ENCODE results near the gene MSMP.

MSMP gene

GRCh38 chr9:35771075-35771433 lies 17.0 kb upstream of the MSMP start:
- no peak for DNase-seq

GRCh38 chr9:35769763-35770162 lies 15.7 kb upstream of the MSMP start:
- DNase-seq = no peak

- DNase-seq = no peak
Observed at GRCh38 chr9:35767458-35767857, 13.4 kb upstream of the MSMP start.

GRCh38 chr9:35766997-35767396 lies 12.9 kb upstream of the MSMP start:
- DNase-seq = no peak

GRCh38 chr9:35763803-35764202 lies 9.7 kb upstream of the MSMP start:
- no peak for DNase-seq

- DNase-seq = no peak
Observed at GRCh38 chr9:35763181-35763580, 9.1 kb upstream of the MSMP start.

- DNase-seq = no peak
Observed at GRCh38 chr9:35760651-35761050, 6.6 kb upstream of the MSMP start.

GRCh38 chr9:35759795-35760194 lies 5.7 kb upstream of the MSMP start:
- no peak for DNase-seq

GRCh38 chr9:35758475-35759050 lies 4.5 kb upstream of the MSMP start:
- no peak for DNase-seq

GRCh38 chr9:35757892-35758275 lies 3.8 kb upstream of the MSMP start:
- no peak for DNase-seq

GRCh38 chr9:35757226-35757891 lies 3.3 kb upstream of the MSMP start:
- DNase-seq = no peak

GRCh38 chr9:35756275-35757225 lies 2.5 kb upstream of the MSMP start:
- DNase-seq = peak; percentile 69

GRCh38 chr9:35755071-35755470 lies 995 bp upstream of the MSMP start:
- DNase-seq = no peak

GRCh38 chr9:35753466-35753865 lies 610 bp downstream of the MSMP start:
- no peak for DNase-seq

- DNase-seq = no peak
Observed at GRCh38 chr9:35750256-35750531, 3.9 kb downstream of the MSMP start.

GRCh38 chr9:35749515-35750255 lies 4.4 kb downstream of the MSMP start:
- DNase-seq = peak; percentile 45

GRCh38 chr9:35748858-35749514 lies 5.1 kb downstream of the MSMP start, which contains the start of the genes GBA2 and RGP1:
TSS of gene GBA2 (minus strand) at chr9:35749228. CDS start at chr9:35748704, 524 bp downstream.
TSS of gene RGP1 (plus strand) at chr9:35749287. CDS start at chr9:35749756, 469 bp downstream.
- DNase-seq = peak; percentile 58

- DNase-seq = no peak
Observed at GRCh38 chr9:35748242-35748857, 5.7 kb downstream of the MSMP start.

GRCh38 chr9:35746583-35746982 lies 7.5 kb downstream of the MSMP start:
- DNase-seq = no peak

GRCh38 chr9:35745569-35745968 lies 8.5 kb downstream of the MSMP start:
- no peak for DNase-seq

GRCh38 chr9:35743880-35744518 lies 10.1 kb downstream of the MSMP start:
- no peak for DNase-seq

GRCh38 chr9:35743452-35743851 lies 10.6 kb downstream of the MSMP start:
- no peak for DNase-seq

Data from CD4-positive, alpha-beta T cell treated with Interleukin-4 for 4 hours (primary cell).